ENCODE results near the gene IGF1R.

Gene IGF1R

DNA sequence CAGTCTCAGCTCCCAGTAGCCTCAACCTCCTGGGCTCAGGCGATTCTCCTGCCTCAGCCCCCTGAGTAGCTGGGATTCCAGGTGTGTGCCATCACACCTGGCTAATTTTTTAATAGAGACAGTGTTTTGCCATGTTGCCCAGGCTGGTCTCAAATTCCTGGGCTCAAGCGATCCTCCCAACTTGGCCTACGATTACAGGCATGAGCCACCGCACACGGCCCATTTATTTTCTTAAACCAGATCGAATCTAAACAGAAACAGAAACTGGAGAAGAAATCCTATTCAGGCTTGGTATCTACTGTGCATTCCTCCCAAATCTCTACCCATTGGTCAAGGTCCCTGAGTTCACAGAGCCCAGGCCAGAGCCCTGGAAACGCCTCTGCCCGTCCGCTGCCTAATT, 285.1 kb downstream of the IGF1R start:
- no peak overlapping the region for H3K4me3 ChIP-seq (ENCODE audit: low read length)
- no peak for DNase-seq (ENCODE audit: low read depth)
- TF ChIP-seq, protein P1, sequence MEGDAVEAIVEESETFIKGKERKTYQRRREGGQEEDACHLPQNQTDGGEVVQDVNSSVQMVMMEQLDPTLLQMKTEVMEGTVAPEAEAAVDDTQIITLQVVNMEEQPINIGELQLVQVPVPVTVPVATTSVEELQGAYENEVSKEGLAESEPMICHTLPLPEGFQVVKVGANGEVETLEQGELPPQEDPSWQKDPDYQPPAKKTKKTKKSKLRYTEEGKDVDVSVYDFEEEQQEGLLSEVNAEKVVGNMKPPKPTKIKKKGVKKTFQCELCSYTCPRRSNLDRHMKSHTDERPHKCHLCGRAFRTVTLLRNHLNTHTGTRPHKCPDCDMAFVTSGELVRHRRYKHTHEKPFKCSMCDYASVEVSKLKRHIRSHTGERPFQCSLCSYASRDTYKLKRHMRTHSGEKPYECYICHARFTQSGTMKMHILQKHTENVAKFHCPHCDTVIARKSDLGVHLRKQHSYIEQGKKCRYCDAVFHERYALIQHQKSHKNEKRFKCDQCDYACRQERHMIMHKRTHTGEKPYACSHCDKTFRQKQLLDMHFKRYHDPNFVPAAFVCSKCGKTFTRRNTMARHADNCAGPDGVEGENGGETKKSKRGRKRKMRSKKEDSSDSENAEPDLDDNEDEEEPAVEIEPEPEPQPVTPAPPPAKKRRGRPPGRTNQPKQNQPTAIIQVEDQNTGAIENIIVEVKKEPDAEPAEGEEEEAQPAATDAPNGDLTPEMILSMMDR (conservative IDR thresholded peaks at IDR 0.05; ENCODE audit: low read depth, low read length), result no peak

DNA sequence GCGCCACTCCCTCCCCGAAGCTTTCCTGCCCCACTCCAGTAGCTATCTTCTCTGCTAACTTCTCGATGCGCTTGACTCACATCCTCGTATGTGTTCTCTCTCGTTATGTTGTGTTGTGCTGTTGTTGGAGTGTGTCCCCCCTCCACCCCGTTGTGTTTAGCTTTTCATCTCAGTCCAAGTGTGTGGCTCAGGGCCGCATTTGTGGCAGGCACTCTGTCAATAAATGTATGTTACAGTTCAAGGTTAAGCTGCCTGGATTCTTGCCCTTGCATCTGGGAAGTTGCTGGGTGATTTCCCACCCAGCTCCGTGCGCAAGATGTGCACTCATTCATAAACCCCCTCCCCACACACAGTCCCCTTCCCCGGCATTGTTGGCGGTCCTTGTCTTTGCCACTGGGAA, 287.4 kb downstream of the IGF1R start:
- H3K4me3 ChIP-seq (ENCODE audit: low read length), result no peak overlapping the region
- TF ChIP-seq, protein P1 (conservative IDR thresholded peaks at IDR 0.05; ENCODE audit: low read depth, low read length), result no peak
- DNase-seq (ENCODE audit: low read depth), result no peak

DNA sequence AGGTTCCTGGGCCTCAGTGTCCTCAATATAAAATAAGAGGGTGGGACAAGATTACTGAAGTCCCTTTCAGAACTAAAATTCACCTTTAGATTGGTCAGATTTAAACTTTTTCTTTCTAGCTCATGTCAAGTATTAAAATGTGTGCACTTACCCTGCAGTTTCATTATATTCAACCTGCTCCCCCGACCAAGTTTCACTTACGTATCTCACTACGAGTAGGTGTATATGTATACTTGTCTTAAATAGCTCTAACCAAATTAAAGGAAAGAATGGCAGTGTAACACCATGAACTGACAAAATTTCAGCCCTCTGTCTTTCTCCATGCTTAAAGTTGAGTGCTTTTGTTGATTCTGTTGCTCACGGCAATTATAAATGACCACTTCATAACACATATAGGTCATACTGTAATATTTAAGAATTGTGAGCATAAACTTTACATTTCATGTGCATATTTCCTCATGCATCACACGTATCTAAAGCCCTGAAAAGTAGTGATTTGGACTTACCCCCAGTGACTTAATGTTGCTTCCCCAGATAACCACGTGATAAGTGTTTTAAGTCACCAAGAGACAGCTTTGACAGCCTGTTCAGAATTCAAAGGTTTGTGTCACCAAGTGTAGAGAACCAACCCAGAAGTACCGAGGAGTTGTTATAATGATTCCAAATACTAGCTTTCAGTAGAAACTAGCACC, 289.2 kb downstream of the IGF1R start:
- TF ChIP-seq, protein P1 (conservative IDR thresholded peaks at IDR 0.05; ENCODE audit: low read depth, low read length), result no peak
- no peak for DNase-seq (ENCODE audit: low read depth)
- no peak overlapping the region for H3K4me3 ChIP-seq (ENCODE audit: low read length)

DNA sequence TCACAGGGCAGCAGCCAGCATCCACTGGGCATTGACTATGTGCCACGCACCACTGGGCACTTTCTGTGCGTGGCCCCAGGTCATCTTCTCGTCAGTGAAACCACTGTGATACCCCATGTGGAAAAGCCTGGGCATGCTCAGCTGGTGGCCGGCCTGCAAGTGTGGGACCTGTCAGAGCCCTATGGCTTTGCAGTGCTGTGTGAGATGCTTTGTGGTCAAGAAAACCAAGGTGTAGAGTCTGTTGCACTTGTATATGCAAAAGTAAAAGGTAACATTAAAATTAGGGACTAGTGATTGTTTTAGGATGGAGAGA, 289.7 kb downstream of the IGF1R start:
- TF ChIP-seq, protein P1 (conservative IDR thresholded peaks at IDR 0.05; ENCODE audit: low read depth, low read length), result no peak
- no peak for DNase-seq (ENCODE audit: low read depth)
- H3K4me3 ChIP-seq (ENCODE audit: low read length), result no peak overlapping the region

DNA sequence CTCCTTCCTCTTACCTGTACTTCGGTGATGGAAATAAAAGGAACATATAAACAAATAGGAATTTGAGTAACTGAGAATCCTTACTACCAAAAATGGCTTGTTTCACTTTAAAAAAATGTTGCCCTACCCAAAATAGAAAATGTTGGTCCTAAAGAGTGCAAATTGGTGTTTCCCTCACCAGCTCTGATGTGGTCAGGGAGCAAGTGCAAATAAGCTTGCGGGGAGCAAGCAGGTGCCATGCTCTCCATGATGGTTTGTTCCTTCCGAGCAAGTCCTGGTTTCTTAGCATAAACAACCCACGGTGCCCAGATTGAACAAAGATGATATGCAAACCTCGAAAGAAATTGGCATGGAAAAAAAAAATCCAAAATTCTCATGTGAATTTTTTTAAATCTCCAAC, 290.5 kb downstream of the IGF1R start:
- DNase-seq (ENCODE audit: low read depth), result no peak
- TF ChIP-seq, protein P1 (conservative IDR thresholded peaks at IDR 0.05; ENCODE audit: low read depth, low read length), result no peak
- H3K4me3 ChIP-seq (ENCODE audit: low read length), result no peak overlapping the region

DNA sequence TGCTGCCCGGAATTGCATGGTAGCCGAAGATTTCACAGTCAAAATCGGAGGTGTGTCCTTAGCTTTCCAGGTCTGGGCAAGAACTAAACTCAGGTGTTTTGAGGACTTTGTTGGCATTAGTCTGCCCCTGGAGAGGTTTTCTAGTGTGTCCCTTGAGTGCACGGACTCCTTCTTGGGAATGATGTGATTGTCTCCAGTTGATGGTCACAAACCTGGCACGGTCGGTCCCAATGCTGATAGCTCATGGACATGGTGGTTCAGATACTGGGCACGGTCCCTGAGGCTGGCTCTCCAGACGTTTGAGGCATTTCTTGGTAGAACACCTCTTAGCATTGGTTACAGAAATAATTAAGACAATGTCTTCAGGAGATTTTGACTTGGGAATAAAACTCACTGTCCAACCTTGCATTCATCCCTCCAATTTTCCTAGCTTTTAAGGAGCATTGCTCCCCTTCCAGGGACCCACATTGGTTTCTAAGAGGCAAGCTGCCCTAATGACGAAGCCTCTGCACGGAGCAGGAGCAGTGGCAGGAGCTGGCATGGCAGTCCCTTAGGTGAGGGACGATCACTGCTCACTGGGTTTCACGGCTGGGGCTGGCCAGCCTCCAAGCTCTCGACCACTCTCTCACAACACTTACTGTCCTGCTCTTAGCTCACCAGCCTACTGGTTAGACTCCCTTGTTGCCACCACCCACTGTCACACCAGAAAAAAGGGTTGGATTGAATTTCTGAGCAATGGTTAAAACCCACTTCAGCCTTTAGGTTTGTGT, 291.2 kb downstream of the IGF1R start:
- no peak overlapping the region for H3K4me3 ChIP-seq (ENCODE audit: low read length)
- TF ChIP-seq, protein P1 (conservative IDR thresholded peaks at IDR 0.05; ENCODE audit: low read depth, low read length), result no peak
- no peak for DNase-seq (ENCODE audit: low read depth)
